ENCODE measurements around the gene ATXN1. TPM values are rescaled to one million over a fixed set of nuclear protein-coding genes. Genes with fewer than 3 reads are reported as not detected.
"Not testable (repeated sequence)": the region's sequence is repeated elsewhere in the genome, so short reads cannot be mapped to it uniquely, and the experiment has no call there.

ATXN1 gene
- total RNA-seq, 1 donor from 2014 or later = 71.2 TPM

DNA sequence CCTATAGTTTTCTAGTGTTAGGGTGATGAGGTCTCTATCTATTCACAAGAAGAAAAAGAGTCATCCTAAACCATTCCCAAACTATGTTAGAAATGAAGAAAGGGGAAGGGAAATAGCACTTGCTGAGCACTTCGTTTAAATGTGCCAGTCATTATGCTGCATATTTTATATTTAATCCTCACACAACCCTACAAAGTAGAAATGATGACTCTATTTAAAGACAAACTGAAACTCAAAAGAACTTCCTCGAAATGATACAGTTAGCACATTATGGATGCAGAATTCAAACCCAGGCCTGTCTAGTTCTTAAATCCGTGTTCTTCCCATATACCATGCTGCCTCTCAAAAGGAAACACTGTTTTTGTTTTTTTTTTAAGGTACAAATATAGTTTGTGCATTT, 348.3 kb downstream of the ATXN1 start:
- Histone ChIP-seq H3K9me3 (no peaks in the 10 kb centered on the region), H3K27me3 (no peaks in the 10 kb centered on the region)

DNA sequence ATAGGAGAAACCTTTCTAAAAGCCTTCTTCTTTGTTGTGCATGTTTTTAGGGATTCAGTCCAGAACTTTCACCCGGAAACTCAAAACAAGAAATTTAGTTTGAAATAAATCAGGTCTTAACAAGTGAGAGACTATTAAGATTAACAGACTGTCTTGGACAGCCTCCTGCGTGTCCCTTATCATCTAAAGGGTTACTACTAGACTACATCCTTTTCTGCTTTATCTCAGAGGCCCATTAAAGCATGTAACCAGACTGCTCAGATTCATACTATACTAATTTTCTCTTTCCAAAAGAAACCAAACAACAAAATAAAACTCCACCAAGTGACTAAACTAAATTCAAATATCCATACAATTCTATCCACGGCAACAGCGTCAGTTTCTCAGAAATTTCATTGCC, 349.1 kb downstream of the ATXN1 start:
- intact Hi-C loops (cut with DNase I) = no loop called here
- no peaks in the 10 kb centered on the region for H3K27me3 ChIP-seq
- ATAC-seq = no peak

More for the DNA sequence above, 348.3 kb downstream of the ATXN1 start:
- ATAC-seq (no peak), DNase-seq (no peak)
- intact Hi-C loops (cut with DNase I) = no loop called here
- Histone ChIP-seq H3K4me3 (no peak overlapping the region), H3K27ac (no peak overlapping the region), H3K36me3 (no peaks in the 10 kb centered on the region), H3K4me1 (no peaks in the 10 kb centered on the region)
- TF ChIP-seq, protein P1, sequence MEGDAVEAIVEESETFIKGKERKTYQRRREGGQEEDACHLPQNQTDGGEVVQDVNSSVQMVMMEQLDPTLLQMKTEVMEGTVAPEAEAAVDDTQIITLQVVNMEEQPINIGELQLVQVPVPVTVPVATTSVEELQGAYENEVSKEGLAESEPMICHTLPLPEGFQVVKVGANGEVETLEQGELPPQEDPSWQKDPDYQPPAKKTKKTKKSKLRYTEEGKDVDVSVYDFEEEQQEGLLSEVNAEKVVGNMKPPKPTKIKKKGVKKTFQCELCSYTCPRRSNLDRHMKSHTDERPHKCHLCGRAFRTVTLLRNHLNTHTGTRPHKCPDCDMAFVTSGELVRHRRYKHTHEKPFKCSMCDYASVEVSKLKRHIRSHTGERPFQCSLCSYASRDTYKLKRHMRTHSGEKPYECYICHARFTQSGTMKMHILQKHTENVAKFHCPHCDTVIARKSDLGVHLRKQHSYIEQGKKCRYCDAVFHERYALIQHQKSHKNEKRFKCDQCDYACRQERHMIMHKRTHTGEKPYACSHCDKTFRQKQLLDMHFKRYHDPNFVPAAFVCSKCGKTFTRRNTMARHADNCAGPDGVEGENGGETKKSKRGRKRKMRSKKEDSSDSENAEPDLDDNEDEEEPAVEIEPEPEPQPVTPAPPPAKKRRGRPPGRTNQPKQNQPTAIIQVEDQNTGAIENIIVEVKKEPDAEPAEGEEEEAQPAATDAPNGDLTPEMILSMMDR (IDR thresholded peaks at IDR 0.05) = no peak

DNA sequence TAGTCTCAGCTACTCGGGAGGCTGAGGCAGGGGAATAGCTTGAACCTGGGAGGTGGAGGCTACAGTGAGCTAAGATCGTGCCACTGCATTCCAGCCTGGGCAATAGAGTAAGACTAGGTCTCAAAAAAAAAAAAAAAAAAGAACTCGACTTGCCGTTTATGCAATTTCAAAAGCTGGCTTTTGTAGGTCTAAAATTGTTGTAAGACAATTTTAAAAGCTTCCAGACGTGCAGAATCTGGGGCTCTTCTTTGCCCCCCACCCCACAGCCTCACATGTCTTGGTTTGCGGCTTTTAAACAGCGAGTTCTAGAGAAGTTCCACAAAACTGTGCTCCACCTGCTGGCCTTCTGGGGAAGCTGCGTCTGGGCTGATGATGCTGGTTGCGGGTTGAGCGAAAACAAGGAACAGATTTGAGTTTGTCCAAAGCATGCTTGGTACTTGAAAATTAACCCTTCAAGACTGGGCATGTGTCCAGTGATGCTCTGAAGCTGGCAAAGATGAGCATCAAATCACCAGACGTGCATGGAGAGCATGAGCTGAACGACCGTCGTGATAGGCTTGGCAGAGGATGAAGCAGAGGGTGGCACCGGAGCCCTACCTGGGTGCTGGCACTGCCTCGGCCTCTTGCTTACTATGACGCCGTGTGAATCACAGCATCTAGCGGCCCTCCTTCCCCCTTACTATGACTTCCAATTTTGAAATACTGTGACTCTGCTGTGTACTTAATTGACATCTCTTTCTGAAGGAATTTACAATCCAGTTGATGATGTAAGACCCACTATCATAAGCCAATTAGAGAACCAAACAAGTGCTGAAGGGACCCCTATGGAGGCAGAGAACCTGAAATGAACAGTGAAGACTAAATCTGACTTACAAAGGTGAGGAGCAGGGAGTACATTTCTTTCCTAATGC, 351.5 kb downstream of the ATXN1 start:
- ATAC-seq (peak; percentile 90), DNase-seq (peak; percentile 67)
- Histone ChIP-seq H3K36me3 (no peaks in the 10 kb centered on the region), H3K4me3 (no peak overlapping the region), H3K27ac (no peak overlapping the region), H3K4me1 (no peaks in the 10 kb centered on the region), H3K9me3 (no peaks in the 10 kb centered on the region), H3K27me3 (no peaks in the 10 kb centered on the region)
- TF ChIP-seq, protein P1 (IDR thresholded peaks at IDR 0.05) = peak; percentile 70
- intact Hi-C loops (cut with DNase I) = no loop called here

More for the DNA sequence above, 349.1 kb downstream of the ATXN1 start:
- Histone ChIP-seq H3K36me3 (no peaks in the 10 kb centered on the region), H3K4me3 (no peak overlapping the region), H3K4me1 (no peaks in the 10 kb centered on the region), H3K27ac (no peak overlapping the region), H3K9me3 (no peaks in the 10 kb centered on the region)
- TF ChIP-seq, protein P1 (IDR thresholded peaks at IDR 0.05) = no peak
- no peak for DNase-seq

DNA sequence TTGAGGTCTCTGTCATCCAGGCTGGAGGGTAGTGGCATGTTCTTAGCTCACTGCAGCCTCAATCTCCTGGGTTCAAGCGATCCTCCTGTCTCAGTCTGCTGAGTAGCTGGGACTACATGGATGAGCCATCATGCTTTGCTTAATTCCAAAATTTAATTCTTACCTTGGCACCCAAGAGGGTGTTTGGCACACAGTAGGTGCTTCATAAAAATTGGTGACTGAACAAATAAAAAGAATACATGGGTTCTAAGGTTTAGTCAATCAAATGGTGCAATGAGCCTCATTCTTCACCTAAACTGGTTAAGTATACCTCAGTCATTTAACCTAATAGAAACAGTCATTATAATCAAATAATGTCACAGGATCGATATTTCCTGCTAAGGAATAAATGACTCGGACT, 352.5 kb downstream of the ATXN1 start:
- H3K27ac ChIP-seq = no peak overlapping the region
- ATAC-seq (no peak), DNase-seq (no peak)
- intact Hi-C loops (cut with DNase I) = no loop called here
- H3K36me3 ChIP-seq = no peaks in the 10 kb centered on the region
- no peaks in the 10 kb centered on the region for H3K9me3 ChIP-seq
- TF ChIP-seq, protein P1 (IDR thresholded peaks at IDR 0.05) = no peak
- H3K4me1 ChIP-seq = no peaks in the 10 kb centered on the region
- H3K27me3 ChIP-seq = no peaks in the 10 kb centered on the region
- H3K4me3 ChIP-seq = no peak overlapping the region

DNA sequence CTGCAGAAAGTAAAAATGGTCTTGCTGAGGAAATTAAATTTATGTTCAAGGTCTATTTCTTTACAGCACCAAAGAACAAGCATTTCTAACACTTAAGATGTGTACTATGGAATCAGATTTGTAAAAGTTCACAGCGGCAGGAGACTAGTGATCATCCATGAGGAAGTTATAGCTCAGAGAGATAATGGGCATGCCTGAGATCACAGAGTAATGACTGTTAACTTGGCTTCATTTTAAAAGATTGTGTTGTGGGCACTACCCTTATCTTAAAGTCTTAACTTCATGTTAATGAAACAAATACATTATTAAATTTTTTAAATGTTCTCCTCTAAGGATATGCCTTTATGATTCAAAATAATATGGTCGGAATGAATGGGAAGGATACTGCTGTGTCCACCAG, 354.3 kb downstream of the ATXN1 start:
- intact Hi-C loops (cut with DNase I) = no loop called here
- H3K27ac ChIP-seq = no peak overlapping the region

DNA sequence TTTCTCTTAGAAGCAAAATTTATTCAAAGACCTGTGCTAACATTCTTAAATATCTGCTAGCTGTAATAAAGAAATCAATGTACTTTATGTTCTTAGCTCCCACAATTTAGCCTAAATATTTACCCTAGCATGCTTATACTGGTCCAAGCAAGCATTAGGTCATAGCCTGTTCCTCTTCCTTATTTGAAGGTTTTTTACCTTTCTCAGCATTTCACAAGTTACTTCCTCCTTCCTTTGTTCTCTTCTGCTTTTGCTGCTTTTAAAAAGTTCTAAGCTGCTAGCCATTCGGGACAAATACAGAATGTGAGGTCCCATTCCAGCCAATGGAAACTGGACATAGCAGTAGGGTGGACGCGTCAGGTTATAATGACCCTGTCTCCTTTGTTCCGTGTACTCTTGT, 354.7 kb downstream of the ATXN1 start:
- H3K36me3 ChIP-seq; intact Hi-C loops (cut with DNase I); H3K4me3 ChIP-seq; H3K9me3 ChIP-seq; DNase-seq; ATAC-seq; H3K27me3 ChIP-seq; H3K4me1 ChIP-seq; H3K27ac ChIP-seq: not testable (repeated sequence)

More for the DNA sequence above, 354.3 kb downstream of the ATXN1 start:
- Histone ChIP-seq H3K36me3 (no peaks in the 10 kb centered on the region), H3K4me1 (peaks cover 6% of the 10 kb centered on the region), H3K9me3 (no peaks in the 10 kb centered on the region), H3K4me3 (no peak overlapping the region), H3K27me3 (no peaks in the 10 kb centered on the region)
- DNase-seq (no peak), ATAC-seq (no peak)
- TF ChIP-seq, protein P1 (IDR thresholded peaks at IDR 0.05) = no peak

All from upper lobe of right lung (tissue), 1 donor.